Gastroesophageal sphincter (tissue), 4 donors: ENCODE results near the gene RAB4A. TPM values are rescaled to one million over a fixed set of nuclear protein-coding genes. Genes with fewer than 3 reads are reported as not detected.

Experiments used
- ATAC-seq: fragments of 150-250 bp; one replicate; pipeline ENCODE4 v1.9.1; 2016; ENCODE audit warnings: mild to moderate bottlenecking, moderate library complexity
- H3K27ac ChIP-seq, 4 donors: fragments of 200-600 bp; sonication (generic) in 3 of 4; 1 replicate in 3 of 4; 2 replicates in 1 of 4; pipeline ENCODE4 v1.5.1; 2016 to 2019
- H3K27me3 ChIP-seq: fragments of 200-600 bp; sonication (generic); one replicate; pipeline ENCODE4 v1.5.1; 2019
- H3K36me3 ChIP-seq, 2 donors: fragments of 200-600 bp; sonication (generic); one replicate each; pipeline ENCODE4 v1.5.1; 2019; ENCODE audit warnings: control low read depth in 1 of 2
- H3K4me1 ChIP-seq, 3 donors: fragments of 200-600 bp; sonication (generic); 1 replicate in 2 of 3; 2 replicates in 1 of 3; pipeline ENCODE4 v1.5.1; 2016 to 2019; ENCODE audit warnings: control low read depth in 2 of 3
- H3K4me3 ChIP-seq, 2 donors: fragments of 200-600 bp; sonication (generic); one replicate each; pipeline ENCODE4 v1.5.1; 2019; ENCODE audit warnings: mild to moderate bottlenecking in 1 of 2, moderate library complexity in 1 of 2
- H3K9me3 ChIP-seq, 3 donors: fragments of 200-600 bp; sonication (generic); one replicate each; pipeline ENCODE4 v1.5.1; 2017 to 2019; ENCODE audit warnings: control low read depth in 2 of 3
- CTCF ChIP-seq, 4 experiments: fragments of 200-600 bp in 2 of 4; fragments of 450-650 bp in 2 of 4; sonication (generic) in 1 of 4; IDR thresholded peaks; one replicate each; pipeline ENCODE4 v1.5.1; 2017 to 2019; ENCODE audit warnings: antibody characterized with exemption in 4 of 4, mild to moderate bottlenecking in 2 of 4, moderate library complexity in 2 of 4
- EP300 ChIP-seq: sonication (generic); formaldehyde crosslinking; IDR thresholded peaks from one replicate; pipeline ENCODE4 v1.6.1; 2017; ENCODE audit warnings: antibody characterized with exemption, mild to moderate bottlenecking
- POLR2A ChIP-seq, 2 donors: fragments of 450-650 bp; IDR thresholded peaks; one replicate each; pipeline ENCODE4 v1.6.1; 2017; ENCODE audit warnings: antibody characterized with exemption in 2 of 2, mild to moderate bottlenecking in 2 of 2, moderate library complexity in 1 of 2
- POLR2AphosphoS5 ChIP-seq: sonication (generic); formaldehyde crosslinking; IDR thresholded peaks from one replicate; pipeline ENCODE4 v1.6.1; 2017; ENCODE audit warnings: antibody characterized with exemption
- WGBS, 2 donors: methylation state at CpG; one replicate each; pipeline ENCODE4 v1.1.5; 2018; ENCODE audit warnings: low coverage in 1 of 2; 5-methylcytosine and 5-hydroxymethylcytosine counted together
- total RNA-seq, 4 donors: library from RNA; depleted of rRNA; stranded (reverse); fragments of >200 nt; gene quantifications; one replicate each; pipeline ENCODE4 v1.1.0, GENCODE V29; 2016

Gene RAB4A
- total RNA-seq, 4 donors from 2014 or later: 69.3 to 136 (median 116) TPM

GRCh38 chr1:229344139-229344538, 73.2 kb downstream of the RAB4A start:
- no peaks in the 10 kb centered on the region for H3K36me3 ChIP-seq
- peaks cover 37% of the 10 kb centered on the region for H3K27me3 ChIP-seq
- no peaks in the 10 kb centered on the region for H3K9me3 ChIP-seq
- peaks cover 0 to 32% (median 3%) of the 10 kb centered on the region in 3 donors for H3K4me1 ChIP-seq
- 79 to 90% methylated on average over 10 to 14 of the region's 16 CpGs for WGBS, 2 donors
- H3K4me3 ChIP-seq: no peak overlapping the region
- TF ChIP-seq POLR2AphosphoS5 (no peak), EP300 (no peak), POLR2A (IDR thresholded peaks at IDR 0.05) (no peak), CTCF (IDR thresholded peaks at IDR 0.05) (no peak)
- ATAC-seq: no peak
- no peak overlapping the region for H3K27ac ChIP-seq

GRCh38 chr1:229344937-229345684, 74.2 kb downstream of the RAB4A start:
- WGBS, 2 donors: 73% methylated on average over 6 of the region's 8 CpGs; no CpG with 5 or more reads in 1 of the 2 donors
- Histone ChIP-seq H3K27ac (no peak overlapping the region), H3K9me3 (no peaks in the 10 kb centered on the region), H3K4me3 (no peak overlapping the region), H3K27me3 (peaks cover 37% of the 10 kb centered on the region), H3K36me3 (no peaks in the 10 kb centered on the region), H3K4me1 (peaks cover 0 to 31% (median 3%) of the 10 kb centered on the region in 3 donors)
- TF ChIP-seq EP300 (no peak), CTCF (IDR thresholded peaks at IDR 0.05) (no peak), POLR2A (IDR thresholded peaks at IDR 0.05) (no peak), POLR2AphosphoS5 (no peak)
- no peak for ATAC-seq

GRCh38 chr1:229347528-229347927, 76.6 kb downstream of the RAB4A start:
- Histone ChIP-seq H3K9me3 (no peaks in the 10 kb centered on the region), H3K27me3 (peaks cover 37% of the 10 kb centered on the region), H3K36me3 (no peaks in the 10 kb centered on the region), H3K27ac (no peak overlapping the region), H3K4me1 (peaks cover 0 to 13% (median 0%) of the 10 kb centered on the region in 3 donors), H3K4me3 (no peak overlapping the region)
- no peak for ATAC-seq
- WGBS, 2 donors: 20 to 62% methylated on average over 2 of the region's 3 CpGs
- TF ChIP-seq EP300: no peak
- no peak for TF ChIP-seq CTCF (IDR thresholded peaks at IDR 0.05)
- no peak for TF ChIP-seq POLR2AphosphoS5
- TF ChIP-seq POLR2A (IDR thresholded peaks at IDR 0.05): no peak

- WGBS, 2 donors: 70 to 71% methylated on average over 7 to 8 of the region's 8 CpGs
- Histone ChIP-seq H3K4me3 (no peak overlapping the region), H3K36me3 (no peaks in the 10 kb centered on the region), H3K27ac (no peak overlapping the region), H3K9me3 (peaks cover 0 to 7% (median 0%) of the 10 kb centered on the region in 3 donors), H3K4me1 (no peaks in the 10 kb centered on the region), H3K27me3 (peaks cover 40% of the 10 kb centered on the region)
- no peak for ATAC-seq
- TF ChIP-seq CTCF (IDR thresholded peaks at IDR 0.05): no peak
- TF ChIP-seq POLR2A (IDR thresholded peaks at IDR 0.05): no peak
- no peak for TF ChIP-seq EP300
- no peak for TF ChIP-seq POLR2AphosphoS5
These were observed 78.8 kb downstream of the RAB4A start for GRCh38 chr1:229349463-229350385.
